ENCODE data around the gene LSM4.
"Not testable (repeated sequence)": the region's sequence is repeated elsewhere in the genome, so short reads cannot be mapped to it uniquely, and the experiment has no call there.

LSM4 gene

GRCh38 chr19:18361646-18362045 is 38.8 kb upstream of the LSM4 start:
- no peak for DNase-seq (ENCODE audit: low read depth)
- TF ChIP-seq, protein P1, sequence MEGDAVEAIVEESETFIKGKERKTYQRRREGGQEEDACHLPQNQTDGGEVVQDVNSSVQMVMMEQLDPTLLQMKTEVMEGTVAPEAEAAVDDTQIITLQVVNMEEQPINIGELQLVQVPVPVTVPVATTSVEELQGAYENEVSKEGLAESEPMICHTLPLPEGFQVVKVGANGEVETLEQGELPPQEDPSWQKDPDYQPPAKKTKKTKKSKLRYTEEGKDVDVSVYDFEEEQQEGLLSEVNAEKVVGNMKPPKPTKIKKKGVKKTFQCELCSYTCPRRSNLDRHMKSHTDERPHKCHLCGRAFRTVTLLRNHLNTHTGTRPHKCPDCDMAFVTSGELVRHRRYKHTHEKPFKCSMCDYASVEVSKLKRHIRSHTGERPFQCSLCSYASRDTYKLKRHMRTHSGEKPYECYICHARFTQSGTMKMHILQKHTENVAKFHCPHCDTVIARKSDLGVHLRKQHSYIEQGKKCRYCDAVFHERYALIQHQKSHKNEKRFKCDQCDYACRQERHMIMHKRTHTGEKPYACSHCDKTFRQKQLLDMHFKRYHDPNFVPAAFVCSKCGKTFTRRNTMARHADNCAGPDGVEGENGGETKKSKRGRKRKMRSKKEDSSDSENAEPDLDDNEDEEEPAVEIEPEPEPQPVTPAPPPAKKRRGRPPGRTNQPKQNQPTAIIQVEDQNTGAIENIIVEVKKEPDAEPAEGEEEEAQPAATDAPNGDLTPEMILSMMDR (IDR thresholded peaks at IDR 0.05; ENCODE audit: low read depth, low read length, missing control alignments): no peak
- H3K4me3 ChIP-seq (ENCODE audit: low read depth, low read length): no peak overlapping the region

DNA sequence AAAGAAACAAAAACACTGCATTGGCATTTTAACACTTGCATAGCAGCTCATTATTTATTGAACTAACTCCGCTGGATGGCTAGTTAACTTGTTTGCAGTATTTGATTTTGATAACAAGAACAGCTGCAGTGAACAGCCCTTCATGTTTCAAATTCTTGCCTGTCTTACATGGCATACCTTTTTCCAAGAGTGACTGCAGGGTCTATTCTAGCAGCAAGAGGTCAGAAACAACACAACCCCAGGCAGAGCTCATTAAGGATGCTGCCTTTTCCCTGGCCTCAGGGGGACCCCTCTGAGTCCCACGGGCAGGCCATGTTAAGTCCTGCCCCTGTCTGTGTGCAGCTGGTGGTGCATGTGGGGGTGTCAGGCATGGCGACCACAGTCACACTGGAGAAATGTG is 34.2 kb upstream of the LSM4 start:
- no peak overlapping the region for H3K4me3 ChIP-seq (ENCODE audit: low read depth, low read length)
- TF ChIP-seq, protein P1 (IDR thresholded peaks at IDR 0.05; ENCODE audit: low read depth, low read length, missing control alignments): no peak
- no peak for DNase-seq (ENCODE audit: low read depth)

- DNase-seq (ENCODE audit: low read depth); H3K4me3 ChIP-seq (ENCODE audit: low read depth, low read length): not testable (repeated sequence)
Measured at GRCh38 chr19:18354743-18355142, 31.9 kb upstream of the LSM4 start.

- H3K4me3 ChIP-seq (ENCODE audit: low read depth, low read length): no peak overlapping the region
- TF ChIP-seq, protein P1 (IDR thresholded peaks at IDR 0.05; ENCODE audit: low read depth, low read length, missing control alignments): no peak
- no peak for DNase-seq (ENCODE audit: low read depth)
Measured at GRCh38 chr19:18353378-18354005, 30.6 kb upstream of the LSM4 start.

GRCh38 chr19:18351544-18351943 is 28.7 kb upstream of the LSM4 start:
- DNase-seq (ENCODE audit: low read depth): no peak
- no peak overlapping the region for H3K4me3 ChIP-seq (ENCODE audit: low read depth, low read length)
- TF ChIP-seq, protein P1 (IDR thresholded peaks at IDR 0.05; ENCODE audit: low read depth, low read length, missing control alignments): no peak

- H3K4me3 ChIP-seq (ENCODE audit: low read depth, low read length): no peak overlapping the region
- no peak for DNase-seq (ENCODE audit: low read depth)
- TF ChIP-seq, protein P1 (IDR thresholded peaks at IDR 0.05; ENCODE audit: low read depth, low read length, missing control alignments): no peak
Measured at GRCh38 chr19:18350490-18350889, 27.6 kb upstream of the LSM4 start.

GRCh38 chr19:18349524-18350128 is 26.8 kb upstream of the LSM4 start:
- H3K4me3 ChIP-seq (ENCODE audit: low read depth, low read length): no peak overlapping the region
- DNase-seq (ENCODE audit: low read depth): no peak
- TF ChIP-seq, protein P1 (IDR thresholded peaks at IDR 0.05; ENCODE audit: low read depth, low read length, missing control alignments): peak; percentile 66

GRCh38 chr19:18348818-18349339 is 26.0 kb upstream of the LSM4 start:
- DNase-seq (ENCODE audit: low read depth); H3K4me3 ChIP-seq (ENCODE audit: low read depth, low read length): not testable (repeated sequence)

All from GM12864 (cell line).